Adipose tissue (tissue), 3 donors: Measurements from ENCODE around the gene FLNC. TPM values are rescaled to one million over a fixed set of nuclear protein-coding genes. Genes with fewer than 3 reads are reported as not detected.

Experiments used
- H3K27ac ChIP-seq: one replicate; pipeline ENCODE4 v1.5.1; 2013; ENCODE audit warnings: low read depth, low read length
- WGBS, 3 donors: extraction: QIAGEN DNeasy Blood & Tissue Kit; methylation state at CpG; one replicate each; pipeline ENCODE4 v1.1.7; 2013; 5-methylcytosine and 5-hydroxymethylcytosine counted together
- polyA plus RNA-seq, 3 donors: library from polyadenylated mRNA; stranded (reverse); fragments of 200-250 nt; gene quantifications; one replicate each; pipeline ENCODE4 v1.2.3, GENCODE V29; 2013
- donor health status: healthy with polysubstance abuse.
- donor health status: Bipolar disorder and iron deficiency.
- donor health status: healthy.

The FLNC gene
- polyA plus RNA-seq, 3 donors, result 5.8 to 9.3 (median 7.3) TPM

DNA sequence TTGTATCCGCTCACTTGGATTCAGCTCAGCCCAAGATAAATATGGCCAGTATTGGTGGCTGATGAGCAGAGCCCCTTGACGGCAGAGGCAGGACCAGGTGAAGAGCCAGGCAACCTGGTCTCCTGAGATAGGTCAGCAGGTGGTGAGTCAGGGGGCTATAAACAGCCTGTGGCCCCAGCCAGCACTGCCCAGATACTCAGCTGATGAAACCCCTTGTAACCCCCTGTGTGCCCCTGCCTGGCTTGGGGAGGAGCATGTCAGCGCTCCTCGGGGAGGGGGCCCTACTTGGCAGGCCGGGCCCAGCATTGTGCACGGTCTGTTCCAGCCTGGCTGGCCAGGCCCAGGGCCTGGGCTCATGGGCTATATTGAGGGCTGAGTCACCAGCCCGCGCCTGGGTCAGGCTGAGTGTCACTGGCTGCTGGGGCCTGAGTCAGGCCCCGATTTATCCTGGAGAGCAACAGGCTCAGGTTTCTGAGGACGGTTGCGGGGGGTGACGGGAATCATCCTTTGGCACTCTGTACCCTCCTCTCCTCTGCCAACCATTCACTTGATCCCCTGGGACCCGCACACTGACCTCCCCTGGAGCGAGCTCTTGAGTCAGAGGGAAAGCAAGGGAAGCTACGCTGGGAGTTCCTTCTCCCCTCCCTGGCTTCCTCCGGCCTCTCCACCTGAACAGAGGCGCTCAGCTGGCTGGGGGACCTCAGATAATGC is 2.8 kb upstream of the FLNC start:
- H3K27ac ChIP-seq, result no peak overlapping the region
- 82 to 92% (median 83%) methylated on average over 17 of the region's 17 CpGs for WGBS, 3 donors

DNA sequence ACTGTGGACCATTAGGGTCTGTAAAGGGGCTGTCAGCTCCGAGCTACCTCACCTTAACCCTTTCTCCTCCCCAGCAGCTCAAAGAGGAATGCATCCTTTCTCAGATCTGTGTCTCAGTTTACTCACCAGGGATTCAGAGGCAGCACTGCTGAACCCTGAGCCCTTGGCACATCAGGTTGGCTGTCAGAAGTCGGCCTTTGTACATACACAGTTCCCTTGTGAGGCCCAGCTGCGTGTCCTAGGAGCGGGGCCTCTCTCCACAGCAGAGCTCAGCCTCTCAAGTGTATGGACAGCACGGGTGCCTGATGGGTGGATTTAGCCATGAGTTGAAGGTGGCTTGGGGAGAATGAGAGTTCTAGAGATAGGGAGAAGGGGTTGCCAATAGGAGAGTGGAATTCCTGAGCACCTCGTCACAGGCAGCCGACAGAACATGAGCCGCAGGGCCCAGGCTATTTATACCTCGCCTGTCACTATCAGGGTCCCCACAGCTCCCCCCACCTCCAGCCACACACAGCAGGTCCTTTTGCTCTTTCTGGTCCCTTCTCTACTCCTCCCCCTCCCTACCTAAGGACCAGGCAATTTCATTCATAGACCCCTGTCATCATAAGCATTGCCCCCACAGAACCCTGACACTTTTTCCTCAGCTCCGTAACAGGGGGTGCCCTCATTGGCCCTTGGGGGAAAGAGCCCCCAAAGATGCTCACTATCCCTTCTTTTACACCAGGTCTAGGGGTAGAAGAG is 2.1 kb upstream of the FLNC start:
- no peak overlapping the region for H3K27ac ChIP-seq
- 75 to 82% (median 78%) methylated on average over 10 of the region's 10 CpGs for WGBS, 3 donors

DNA sequence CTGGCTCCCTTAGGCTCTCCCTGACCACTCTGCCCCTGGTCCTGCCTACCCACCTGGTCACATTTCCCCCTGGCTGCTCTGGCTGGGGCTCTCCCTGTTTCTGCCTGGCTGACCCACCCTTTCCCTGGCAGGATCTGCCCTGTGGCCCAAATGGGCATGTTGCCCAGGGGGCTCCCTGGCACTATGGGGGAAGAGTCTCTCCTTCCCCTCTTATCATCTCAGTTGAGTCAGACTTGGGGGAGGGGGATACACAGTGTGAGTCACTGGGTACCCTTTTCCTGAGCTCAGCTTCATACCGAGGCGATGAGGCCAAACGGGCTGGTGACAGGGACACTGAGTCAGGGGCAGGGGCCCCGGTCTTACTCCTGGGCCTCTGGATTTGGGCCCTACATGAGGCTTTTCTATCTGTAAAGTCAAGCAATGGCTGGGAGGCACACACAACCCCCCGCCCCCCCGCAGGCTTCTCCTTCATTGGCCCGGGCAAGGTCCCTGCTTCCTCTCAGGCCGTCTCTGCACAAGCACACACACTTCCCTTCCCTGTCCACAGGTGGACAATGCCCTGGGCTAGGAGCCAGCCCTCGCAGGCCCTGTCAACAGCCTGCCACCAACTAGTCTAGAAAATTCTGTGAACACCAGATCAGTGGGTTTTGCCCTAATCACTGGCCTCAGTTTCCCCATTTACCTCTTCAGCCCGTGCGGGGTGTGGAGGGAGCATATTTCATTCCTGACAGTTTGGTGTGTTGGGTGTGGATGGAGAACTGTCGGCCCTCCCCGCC is 627 bp upstream of the FLNC start:
- no peak overlapping the region for H3K27ac ChIP-seq
- WGBS, 3 donors, result 20 to 28% (median 23%) methylated on average over 13 of the region's 13 CpGs

DNA sequence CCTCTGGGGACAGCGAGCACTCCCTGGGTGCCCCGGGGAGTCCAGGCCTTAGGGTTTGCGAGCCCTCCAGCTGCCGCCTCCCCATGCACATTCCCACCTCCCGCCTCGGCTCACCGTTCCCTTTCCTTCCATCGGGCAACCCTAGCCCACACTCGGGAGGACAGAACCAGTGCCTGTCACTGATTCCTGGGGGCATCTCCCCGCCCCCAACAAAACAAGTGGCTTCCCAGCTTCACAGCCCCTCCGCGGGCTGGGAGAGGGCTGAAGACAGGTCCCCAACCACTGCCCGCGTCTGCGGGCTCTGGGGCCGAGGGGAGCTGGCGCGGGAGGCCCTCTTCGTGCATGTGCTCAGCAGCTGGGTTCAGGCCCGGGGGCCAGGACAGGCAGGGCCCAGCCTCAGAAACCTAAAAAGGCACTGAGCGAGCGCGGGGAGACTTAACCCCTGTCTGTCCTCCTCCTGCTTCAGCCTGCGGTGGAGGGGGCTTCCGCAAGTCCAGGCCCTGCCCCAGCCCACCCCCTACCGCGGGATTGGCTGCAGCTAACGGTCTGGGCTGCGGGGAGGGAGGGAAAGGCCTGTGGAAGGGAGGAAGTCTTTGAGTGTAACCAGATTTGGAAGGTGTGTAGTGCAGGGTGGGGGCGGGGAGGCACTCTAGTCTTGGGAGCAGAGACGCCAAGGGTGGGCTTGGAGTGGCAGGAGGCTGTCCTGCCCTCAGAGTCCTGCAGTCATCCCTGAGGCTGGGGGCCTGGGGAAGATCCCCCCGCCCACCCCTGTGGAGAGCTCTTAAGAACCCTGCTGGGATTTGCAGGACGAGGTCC is 1.2 kb downstream of the FLNC start:
- H3K27ac ChIP-seq, result no peak overlapping the region
- 6 to 16% (median 9%) methylated on average over 26 to 33 of the region's 33 CpGs for WGBS, 3 donors

DNA sequence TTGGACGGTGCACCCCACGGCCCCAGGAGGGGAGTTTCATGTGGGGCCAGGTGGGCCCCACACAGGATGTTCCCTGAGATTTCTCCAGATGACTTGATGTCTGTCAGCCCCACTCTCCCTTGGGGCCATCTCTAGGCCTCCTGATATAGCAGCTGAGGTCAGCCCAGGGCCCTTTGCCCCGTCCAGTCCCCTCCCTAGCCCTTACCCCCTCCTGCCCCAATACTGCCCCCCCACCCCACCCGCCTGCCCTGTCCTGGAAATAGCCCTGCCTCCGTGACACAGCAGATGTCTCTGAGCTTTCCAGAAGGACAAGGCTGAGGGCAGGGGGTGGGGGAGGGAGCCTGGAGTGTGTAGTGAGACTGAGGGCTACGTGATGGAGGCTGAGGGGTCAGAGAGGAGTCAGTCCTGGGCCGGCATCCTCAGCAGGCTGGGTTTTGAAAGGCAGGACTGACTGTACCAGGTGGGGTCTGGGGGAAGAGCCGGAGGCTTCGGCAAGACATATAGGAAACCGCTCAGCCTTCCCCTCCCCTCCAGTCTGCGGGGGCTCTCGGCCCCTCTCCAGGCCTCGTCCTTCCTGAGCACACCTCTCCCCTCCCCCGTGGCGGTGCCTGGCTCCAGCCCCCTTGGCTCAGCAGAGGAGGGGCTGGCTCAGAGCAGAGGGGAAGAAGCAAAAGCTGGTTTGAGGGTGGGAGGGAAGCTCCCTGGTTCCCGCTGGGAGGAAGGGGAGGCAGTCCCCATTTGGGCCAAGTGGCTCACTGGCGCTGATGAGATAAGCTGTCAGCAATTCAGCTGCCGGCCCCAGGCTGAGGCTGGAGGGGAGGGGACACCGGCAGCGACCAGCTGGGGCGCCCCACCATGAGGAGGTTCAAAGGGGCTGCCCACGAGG is 2.0 kb downstream of the FLNC start:
- WGBS, 3 donors, result 5 to 22% (median 9%) methylated on average over 17 to 22 of the region's 22 CpGs
- H3K27ac ChIP-seq, result no peak overlapping the region

DNA sequence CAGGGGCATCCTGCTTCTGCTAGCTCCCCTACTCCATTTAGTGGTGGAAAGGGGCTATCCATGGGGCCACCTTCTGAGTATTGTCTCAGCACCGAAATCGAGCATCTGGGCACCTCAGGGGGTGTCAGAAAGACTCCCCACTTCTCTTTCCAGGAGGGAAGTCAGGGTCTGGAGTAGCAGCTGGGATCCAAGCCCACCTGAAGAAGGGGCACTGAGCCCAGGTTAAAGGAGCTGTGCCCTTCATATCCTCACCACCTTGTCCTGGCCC is 2.6 kb downstream of the FLNC start:
- 14 to 44% (median 17%) methylated on average over 2 of the region's 2 CpGs for WGBS, 3 donors
- H3K27ac ChIP-seq, result no peak overlapping the region

DNA sequence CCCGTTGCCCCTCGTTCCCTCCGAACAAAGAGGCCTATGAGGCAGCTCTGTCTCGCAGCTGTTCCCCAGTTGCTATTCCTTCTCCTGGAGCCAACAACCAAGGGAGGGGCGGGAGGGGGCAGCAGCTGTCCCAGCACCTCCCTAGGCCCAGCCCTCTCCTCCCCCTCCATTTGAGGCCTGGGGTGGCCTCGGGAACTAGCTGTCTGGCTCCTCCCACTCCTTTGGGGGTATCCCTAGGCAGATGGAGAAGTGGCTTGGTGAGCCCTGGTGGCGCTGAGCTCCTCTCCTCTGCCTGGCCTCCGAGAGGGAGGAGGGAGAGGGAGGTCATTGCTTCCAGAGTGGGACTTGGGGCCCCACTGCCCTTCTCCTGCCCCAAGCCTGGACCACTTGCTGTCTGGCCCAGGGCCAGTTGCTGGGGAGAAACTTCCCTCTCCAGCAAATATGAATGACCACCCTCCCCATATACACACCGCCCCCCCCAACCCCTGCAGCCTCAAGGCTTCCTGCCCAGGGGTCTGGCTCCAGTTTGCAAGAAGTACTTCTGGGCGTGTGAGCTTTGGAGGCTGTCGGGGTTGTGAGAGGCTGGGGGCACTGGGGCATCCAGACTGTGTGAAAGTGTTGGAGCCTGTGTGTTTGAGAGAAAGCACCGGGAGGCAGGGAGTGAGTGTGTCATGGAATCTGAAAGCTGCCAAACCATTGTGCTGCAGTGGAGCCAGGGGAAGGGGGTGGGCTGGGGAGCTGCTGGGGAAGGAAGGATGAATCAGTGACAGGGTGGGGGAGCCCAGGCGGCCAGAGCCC is 3.1 kb downstream of the FLNC start:
- 13 to 23% (median 15%) methylated on average over 11 to 13 of the region's 13 CpGs for WGBS, 3 donors
- H3K27ac ChIP-seq, result no peak overlapping the region

DNA sequence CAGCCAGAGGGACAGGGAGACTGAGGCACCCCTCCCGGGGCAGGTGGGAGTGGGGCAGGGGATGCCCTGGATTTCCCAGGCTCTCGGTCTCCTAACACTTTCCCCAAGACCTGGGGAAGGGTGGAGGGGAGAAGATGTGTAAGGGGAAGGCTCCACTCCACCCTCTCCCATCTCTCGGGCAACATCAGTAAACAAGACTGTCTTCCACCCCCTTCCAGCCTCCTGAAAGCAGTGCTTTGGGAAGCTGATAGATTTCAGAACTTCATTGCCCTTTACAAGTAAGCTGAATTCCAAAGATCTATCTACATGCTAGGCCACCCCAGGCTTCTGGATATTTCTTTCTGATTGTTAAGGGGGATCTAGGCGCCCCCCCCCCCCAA is 3.7 kb downstream of the FLNC start:
- 35 to 38% (median 36%) methylated on average over 4 of the region's 4 CpGs for WGBS, 3 donors
- no peak overlapping the region for H3K27ac ChIP-seq

DNA sequence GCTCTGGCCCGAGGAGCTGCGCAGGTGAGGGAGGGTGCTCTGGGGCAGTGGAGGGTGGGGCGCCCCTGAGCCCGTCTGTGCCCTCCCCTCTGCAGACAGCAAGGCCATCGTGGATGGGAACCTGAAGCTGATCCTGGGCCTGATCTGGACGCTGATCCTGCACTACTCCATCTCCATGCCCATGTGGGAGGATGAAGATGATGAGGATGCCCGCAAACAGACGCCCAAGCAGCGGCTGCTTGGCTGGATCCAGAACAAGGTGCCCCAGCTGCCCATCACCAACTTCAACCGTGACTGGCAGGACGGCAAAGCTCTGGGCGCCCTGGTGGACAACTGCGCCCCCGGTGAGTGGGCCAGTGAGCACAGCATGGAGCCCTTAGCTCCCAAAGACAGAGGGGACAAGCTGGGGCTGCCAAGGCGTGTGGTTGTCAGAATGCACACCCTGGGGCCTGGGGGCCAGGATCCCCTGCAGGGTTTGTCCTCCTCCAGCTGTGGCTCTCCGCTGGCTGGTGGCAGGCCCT is 5.1 kb downstream of the FLNC start:
- no peak overlapping the region for H3K27ac ChIP-seq
- WGBS, 3 donors, result 84 to 94% (median 88%) methylated on average over 16 of the region's 16 CpGs

DNA sequence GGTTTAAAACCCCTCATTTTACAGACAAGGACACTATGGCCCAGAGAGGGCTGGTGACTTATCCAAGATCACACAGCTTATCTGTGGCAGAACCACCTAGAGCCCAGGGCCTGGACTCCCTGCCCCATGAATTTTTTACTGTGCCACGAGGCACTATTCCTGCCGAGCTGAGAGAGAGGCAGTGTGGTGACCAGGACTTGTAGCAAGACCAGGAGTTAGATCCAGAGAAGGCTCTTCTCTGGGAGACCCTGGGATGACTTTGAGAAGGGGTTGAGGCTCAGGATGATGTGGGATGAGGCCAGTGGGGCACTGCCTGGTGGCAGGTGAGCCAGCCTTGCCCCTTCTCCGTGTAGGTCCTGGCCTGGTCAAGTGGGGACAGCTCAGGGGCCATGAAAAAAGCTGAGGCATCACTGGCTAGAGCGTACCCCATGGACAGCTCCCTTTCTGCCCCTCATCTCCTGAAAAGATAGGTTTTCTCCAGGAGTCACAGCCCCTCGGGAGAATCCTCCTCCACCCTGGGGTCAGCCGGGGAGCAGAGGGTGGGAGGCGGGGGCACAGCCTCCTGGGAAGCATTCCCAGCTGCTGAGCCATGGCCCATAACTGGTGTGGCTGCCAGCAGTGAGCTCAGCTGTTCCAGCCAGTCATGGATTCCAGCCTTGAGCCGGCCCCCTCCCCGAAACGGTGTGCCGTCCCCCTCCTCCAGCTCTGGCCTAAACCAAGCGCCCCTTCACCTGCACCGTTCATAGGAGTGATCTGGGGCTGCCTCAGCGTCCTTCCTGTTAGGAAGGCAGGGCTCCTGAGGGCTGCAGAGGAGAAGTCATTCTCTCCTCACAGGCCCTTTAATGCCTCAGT is 5.8 kb downstream of the FLNC start:
- no peak overlapping the region for H3K27ac ChIP-seq
- WGBS, 3 donors, result 67 to 71% (median 69%) methylated on average over 14 of the region's 14 CpGs

DNA sequence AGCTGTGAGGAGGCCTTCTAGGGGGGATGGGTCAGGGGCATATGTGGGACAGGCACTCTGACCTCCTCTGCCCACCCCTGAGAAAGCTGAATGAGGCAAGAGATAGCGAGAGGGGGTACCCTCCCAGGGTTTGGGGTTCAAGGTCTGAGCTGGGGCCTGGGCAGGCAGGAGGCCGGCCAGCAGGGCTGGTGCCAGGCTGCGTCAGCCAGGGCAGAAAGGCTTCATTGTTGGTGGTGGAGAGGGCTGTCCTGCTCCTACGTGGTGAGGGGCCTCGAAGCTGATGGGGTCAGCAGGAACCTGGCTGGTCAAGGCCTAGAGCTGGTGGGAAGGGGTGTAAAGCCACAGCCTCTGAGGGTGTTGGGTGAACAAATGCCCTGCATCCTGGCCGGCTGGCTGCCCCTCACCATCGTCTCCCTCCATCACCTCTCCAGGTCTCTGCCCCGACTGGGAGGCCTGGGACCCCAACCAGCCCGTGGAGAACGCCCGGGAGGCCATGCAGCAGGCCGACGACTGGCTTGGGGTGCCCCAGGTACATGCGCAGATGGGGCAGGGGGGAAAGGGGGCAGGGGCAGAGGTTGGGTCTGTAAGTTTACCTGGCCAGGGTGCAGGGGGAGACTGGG is 6.6 kb downstream of the FLNC start:
- WGBS, 3 donors, result 86 to 96% (median 93%) methylated on average over 13 to 14 of the region's 14 CpGs
- H3K27ac ChIP-seq, result no peak overlapping the region

DNA sequence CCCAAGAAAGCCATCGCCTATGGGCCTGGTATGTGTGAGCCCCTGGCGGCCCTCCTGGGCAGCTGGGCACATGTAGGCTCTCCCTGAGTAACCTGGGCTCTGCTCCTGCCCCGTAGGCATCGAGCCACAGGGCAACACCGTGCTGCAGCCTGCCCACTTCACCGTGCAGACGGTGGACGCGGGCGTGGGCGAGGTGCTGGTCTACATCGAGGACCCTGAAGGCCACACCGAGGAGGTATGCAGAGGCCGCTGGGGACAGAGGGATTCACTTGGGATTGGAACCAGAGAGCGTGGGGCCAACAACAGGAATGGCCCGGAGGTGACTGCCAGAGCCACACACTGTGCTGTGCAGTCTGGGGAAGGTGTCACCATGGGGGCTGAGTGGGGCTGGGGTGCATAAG is 7.3 kb downstream of the FLNC start:
- no peak overlapping the region for H3K27ac ChIP-seq
- WGBS, 3 donors, result 95% methylated on average over 16 of the region's 16 CpGs

DNA sequence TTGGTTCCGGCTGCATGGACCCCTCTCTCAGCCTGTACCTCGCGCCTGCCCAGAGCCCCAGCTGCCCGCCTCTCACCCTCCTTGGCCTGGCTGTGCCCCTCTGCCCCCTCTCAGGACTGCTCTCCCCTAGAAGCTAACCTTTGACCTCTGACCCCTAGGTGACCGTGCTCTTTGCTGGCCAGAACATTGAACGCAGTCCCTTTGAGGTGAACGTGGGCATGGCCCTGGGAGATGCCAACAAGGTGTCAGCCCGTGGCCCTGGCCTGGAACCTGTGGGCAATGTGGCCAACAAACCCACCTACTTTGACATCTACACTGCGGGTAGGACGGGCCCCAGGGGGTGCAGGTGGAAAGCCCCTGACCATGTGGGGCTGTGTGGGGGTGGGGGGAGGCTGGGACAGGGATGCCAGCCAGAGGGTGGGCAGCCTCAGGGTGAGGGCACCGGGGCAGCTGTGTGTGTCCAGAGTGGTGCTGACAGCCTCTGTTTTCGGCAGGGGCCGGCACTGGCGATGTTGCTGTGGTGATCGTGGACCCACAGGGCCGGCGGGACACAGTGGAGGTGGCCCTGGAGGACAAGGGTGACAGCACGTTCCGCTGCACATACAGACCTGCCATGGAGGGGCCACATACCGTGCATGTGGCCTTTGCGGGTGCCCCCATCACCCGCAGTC is 8.0 kb downstream of the FLNC start:
- WGBS, 3 donors, result 92 to 95% (median 93%) methylated on average over 22 of the region's 22 CpGs
- no peak overlapping the region for H3K27ac ChIP-seq

DNA sequence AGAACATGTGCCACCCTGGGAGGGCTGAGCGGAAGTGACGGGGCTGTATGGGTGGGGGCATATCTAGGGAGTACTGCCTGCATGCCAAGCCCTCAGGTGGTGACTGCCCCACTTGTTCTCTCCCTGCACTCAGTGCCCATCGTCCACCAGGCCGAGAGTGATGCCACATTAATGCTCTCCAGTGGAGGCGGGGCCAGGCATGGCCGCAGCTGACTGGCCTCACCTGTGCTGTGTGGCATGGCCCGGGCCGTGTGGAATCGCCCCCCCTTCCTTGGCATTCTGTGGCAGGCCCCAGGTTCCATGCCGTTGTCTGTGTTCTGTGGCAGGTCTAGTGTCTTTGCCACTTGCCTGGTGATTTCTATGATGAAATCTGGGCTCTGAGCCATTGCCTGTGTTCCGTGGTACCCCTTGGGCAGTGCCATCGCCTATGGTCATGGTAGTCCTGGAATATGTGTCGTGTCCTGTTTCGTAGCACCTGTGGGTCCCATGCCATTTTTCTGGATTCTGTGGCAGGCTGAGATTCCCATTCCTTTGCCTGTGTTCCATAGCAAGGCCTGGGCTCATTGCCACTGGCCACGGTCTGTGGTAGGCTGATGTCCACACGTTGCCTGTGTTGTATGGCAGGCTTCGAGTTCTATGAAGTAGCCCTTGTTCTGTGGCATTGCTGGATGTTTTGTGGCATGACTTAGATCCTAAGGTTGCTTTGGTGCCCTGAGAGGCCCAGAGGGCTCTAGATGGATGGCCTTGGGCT is 8.9 kb downstream of the FLNC start:
- H3K27ac ChIP-seq, result no peak overlapping the region
- 91 to 94% (median 92%) methylated on average over 17 of the region's 17 CpGs for WGBS, 3 donors
